Peyer's patch (tissue), 4 donors: ENCODE measurements around the gene XG. TPM values are rescaled to one million over a fixed set of nuclear protein-coding genes. Genes with fewer than 3 reads are reported as not detected.

Experiments used
- DNase-seq, 3 donors: peaks; one replicate each; pipeline ENCODE4 v3.0.0-alpha.2; 2017 to 2019
- H3K27ac ChIP-seq, 4 donors: fragments of 200-600 bp; sonication (generic); one replicate each; pipeline ENCODE4 v1.5.1; 2016 to 2019
- H3K27me3 ChIP-seq, 2 donors: fragments of 200-600 bp; sonication (generic); one replicate each; pipeline ENCODE4 v1.5.1; 2019
- H3K36me3 ChIP-seq, 3 donors: fragments of 200-600 bp; sonication (generic); one replicate each; pipeline ENCODE4 v1.5.1; 2016 to 2019
- H3K4me1 ChIP-seq, 4 donors: fragments of 200-600 bp; sonication (generic); one replicate each; pipeline ENCODE4 v1.5.1; 2016 to 2019
- H3K4me3 ChIP-seq, 4 donors: fragments of 200-600 bp; sonication (generic); 1 replicate in 3 of 4; 2 replicates in 1 of 4; pipeline ENCODE4 v1.5.1; 2016 to 2019; ENCODE audit warnings: mild to moderate bottlenecking in 1 of 4
- H3K9me3 ChIP-seq, 4 donors: fragments of 200-600 bp; sonication (generic); one replicate each; pipeline ENCODE4 v1.5.1; 2016 to 2019; ENCODE audit warnings: mild to moderate bottlenecking in 1 of 4
- POLR2A ChIP-seq, 2 donors: fragments of 450-650 bp; IDR thresholded peaks; one replicate each; pipeline ENCODE4 v1.5.1; 2017; ENCODE audit warnings: antibody characterized with exemption in 2 of 2, mild to moderate bottlenecking in 2 of 2, moderate library complexity in 2 of 2
- total RNA-seq, 4 donors: library from RNA; depleted of rRNA; stranded (reverse); fragments of >200 nt; gene quantifications; one replicate each; pipeline ENCODE4 v1.1.0, GENCODE V29; 2016
- TF ChIP-seq, protein P1 (sequence below), 6 experiments: fragments of 450-650 bp in 4 of 6; fragments of 200-600 bp in 2 of 6; sonication (generic) in 1 of 6; IDR thresholded peaks; one replicate each; pipeline ENCODE4 v1.5.1; 2017 to 2019; ENCODE audit warnings: antibody characterized with exemption in 6 of 6, mild to moderate bottlenecking in 3 of 6, moderate library complexity in 1 of 6

The XG gene
- total RNA-seq, 4 donors from 2014 or later = 0.40 TPM; not detected in 3

DNA sequence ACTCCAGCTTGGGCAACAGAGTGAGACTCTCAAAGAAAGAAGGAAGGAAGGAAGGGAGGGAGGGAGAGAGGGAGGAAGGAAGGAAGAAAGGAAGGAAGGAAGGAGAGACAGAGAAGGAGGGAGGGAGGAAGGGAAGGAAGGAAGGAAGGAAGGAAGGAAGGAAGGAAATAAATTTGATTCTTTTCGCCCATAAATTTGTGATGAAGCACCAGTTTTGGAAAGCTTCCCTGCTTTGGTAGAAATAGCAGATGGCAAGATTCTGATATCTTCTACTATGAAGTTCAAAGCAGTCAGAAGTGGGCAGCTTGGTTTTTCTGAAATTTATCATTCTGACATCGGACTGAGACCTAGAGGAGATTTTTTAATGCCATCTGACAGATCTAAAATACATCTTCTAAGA, 65.2 kb downstream of the XG start:
- H3K27ac ChIP-seq = no peak overlapping the region
- no peak for TF ChIP-seq POLR2A (IDR thresholded peaks at IDR 0.05)
- TF ChIP-seq, protein P1, sequence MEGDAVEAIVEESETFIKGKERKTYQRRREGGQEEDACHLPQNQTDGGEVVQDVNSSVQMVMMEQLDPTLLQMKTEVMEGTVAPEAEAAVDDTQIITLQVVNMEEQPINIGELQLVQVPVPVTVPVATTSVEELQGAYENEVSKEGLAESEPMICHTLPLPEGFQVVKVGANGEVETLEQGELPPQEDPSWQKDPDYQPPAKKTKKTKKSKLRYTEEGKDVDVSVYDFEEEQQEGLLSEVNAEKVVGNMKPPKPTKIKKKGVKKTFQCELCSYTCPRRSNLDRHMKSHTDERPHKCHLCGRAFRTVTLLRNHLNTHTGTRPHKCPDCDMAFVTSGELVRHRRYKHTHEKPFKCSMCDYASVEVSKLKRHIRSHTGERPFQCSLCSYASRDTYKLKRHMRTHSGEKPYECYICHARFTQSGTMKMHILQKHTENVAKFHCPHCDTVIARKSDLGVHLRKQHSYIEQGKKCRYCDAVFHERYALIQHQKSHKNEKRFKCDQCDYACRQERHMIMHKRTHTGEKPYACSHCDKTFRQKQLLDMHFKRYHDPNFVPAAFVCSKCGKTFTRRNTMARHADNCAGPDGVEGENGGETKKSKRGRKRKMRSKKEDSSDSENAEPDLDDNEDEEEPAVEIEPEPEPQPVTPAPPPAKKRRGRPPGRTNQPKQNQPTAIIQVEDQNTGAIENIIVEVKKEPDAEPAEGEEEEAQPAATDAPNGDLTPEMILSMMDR (IDR thresholded peaks at IDR 0.05) = no peak
- DNase-seq = no peak
- H3K4me3 ChIP-seq = no peak overlapping the region
- no peaks in the 10 kb centered on the region for H3K4me1 ChIP-seq
- no peaks in the 10 kb centered on the region for H3K36me3 ChIP-seq
- no peaks in the 10 kb centered on the region for H3K9me3 ChIP-seq
- no peaks in the 10 kb centered on the region for H3K27me3 ChIP-seq

DNA sequence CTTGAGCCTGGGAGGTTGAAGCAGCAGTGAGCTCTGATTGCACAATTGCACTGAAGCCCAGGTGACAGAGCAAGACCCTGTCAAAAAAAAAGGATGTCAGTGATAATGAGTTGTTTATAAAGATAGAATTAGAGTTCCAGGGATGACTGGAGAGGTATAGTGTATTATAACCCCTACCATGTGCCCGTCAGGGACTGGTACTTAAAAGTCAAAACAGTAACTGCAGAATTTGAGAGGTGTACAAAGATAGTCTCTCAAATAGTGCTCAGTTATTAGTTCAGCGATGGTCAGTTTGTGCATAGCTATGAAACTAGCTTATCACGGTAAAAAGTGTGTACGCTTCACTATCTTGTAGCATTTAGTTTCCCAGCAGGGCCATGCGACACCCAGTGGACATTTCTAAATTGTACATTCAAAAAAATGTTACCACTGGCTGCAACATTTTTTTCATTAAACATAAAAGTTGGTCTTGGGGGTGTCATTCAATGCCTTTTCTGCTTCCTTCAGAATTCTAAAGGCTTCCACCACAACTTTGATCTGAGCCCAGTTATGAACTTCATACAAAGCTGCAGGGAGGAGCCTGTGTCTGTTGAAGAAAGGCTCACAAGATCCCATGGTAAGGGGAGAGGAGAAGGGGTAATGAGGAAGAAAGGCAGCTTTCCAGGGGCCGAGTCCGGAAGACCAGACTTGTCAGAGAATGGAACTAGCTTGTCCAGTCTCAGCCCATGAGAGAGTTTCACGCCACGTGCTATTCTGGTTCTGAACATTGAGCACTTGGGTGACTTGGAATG, 67.7 kb downstream of the XG start:
- Histone ChIP-seq H3K9me3 (no peaks in the 10 kb centered on the region), H3K27ac (no peak overlapping the region), H3K4me1 (no peaks in the 10 kb centered on the region), H3K36me3 (no peaks in the 10 kb centered on the region), H3K4me3 (no peak overlapping the region), H3K27me3 (no peaks in the 10 kb centered on the region)
- DNase-seq = no peak
- no peak for TF ChIP-seq POLR2A (IDR thresholded peaks at IDR 0.05)
- TF ChIP-seq, protein P1 (IDR thresholded peaks at IDR 0.05) = peak in 3 of 6 experiments; percentile 35 to 62 (median 42)

DNA sequence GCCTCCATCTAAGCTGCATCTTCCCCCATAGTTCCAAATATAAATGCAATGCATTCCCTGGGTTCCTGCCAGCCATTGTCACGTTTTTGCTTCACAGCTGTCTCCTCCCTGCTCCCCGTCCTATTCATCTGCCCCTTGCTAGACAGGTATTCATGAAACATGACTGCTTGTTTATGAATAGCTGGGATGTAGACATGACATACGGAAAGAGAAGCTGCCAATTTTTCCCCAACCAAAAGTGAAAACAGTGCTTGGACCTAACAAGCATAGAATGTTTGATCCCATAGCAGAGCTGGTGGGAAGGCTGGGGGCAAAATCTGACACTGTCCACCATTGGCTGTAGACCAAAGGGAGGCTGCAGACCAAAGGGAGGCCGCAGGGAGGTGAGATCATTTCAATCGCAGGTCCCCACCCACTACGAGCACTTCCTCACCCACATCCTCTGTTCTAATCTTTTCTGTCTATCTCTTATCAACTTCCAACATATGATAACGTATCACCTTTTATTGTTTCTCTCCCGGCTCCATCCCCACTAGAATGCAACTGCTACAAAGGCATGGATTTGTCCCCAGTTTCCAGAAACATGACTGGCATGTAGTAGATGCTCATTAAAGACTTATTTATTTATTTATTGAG, 68.4 kb downstream of the XG start:
- Histone ChIP-seq H3K27ac (no peak overlapping the region), H3K27me3 (no peaks in the 10 kb centered on the region), H3K36me3 (no peaks in the 10 kb centered on the region), H3K4me3 (no peak overlapping the region), H3K9me3 (no peaks in the 10 kb centered on the region), H3K4me1 (no peaks in the 10 kb centered on the region)
- DNase-seq = no peak
- TF ChIP-seq, protein P1 (IDR thresholded peaks at IDR 0.05) = no peak
- TF ChIP-seq POLR2A (IDR thresholded peaks at IDR 0.05) = no peak

DNA sequence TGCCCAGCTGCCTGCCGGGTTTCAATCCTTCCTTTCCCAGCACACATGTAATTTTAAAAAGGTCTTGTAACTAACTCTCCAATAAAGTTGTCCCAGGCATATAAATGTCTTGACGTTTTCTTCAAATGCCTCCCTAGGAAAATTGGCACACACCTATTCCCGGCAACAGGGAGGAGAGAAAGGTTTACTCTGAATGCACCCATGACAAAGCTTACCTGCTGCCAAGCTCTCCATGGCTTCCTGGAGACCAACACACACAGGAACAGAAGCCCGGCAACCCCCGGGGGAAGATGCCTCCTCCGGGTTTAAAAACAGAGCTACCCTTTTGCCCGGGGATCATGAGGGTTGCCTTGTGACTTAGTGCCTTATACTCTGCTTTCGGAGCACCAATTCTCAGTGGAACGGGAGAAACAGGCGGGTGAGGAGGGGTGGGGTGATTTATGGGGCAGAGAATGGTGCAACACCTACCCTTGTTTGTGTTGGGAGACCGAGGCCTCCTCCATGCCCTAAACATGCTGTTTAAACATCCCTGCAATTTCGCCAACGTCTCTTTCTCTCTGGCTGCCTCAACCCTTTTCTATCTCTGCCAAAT, 72.1 kb downstream of the XG start:
- Histone ChIP-seq H3K36me3 (no peaks in the 10 kb centered on the region), H3K27ac (no peak overlapping the region), H3K9me3 (no peaks in the 10 kb centered on the region), H3K4me3 (no peak overlapping the region), H3K4me1 (no peaks in the 10 kb centered on the region), H3K27me3 (no peaks in the 10 kb centered on the region)
- DNase-seq = no peak
- TF ChIP-seq POLR2A (IDR thresholded peaks at IDR 0.05) = no peak
- TF ChIP-seq, protein P1 (IDR thresholded peaks at IDR 0.05) = no peak

DNA sequence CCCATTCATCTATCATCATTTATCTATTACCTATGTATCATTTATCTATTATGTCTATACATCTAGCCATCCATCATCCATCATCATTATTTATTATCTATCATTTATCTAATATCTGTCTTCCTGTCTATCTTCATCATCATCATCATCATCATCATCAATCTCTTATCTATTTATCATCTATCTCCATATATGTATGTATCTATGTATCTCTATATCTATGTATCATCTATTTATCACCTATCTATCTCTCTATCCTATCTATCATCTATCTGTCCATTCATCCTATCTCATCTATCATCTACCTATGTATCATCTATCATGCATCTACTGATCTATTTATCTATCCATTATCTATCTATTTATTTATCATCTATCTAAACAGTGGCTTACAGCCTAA, 73.0 kb downstream of the XG start:
- H3K36me3 ChIP-seq = no peaks in the 10 kb centered on the region
- H3K4me3 ChIP-seq = no peak overlapping the region
- H3K27me3 ChIP-seq = no peaks in the 10 kb centered on the region
- H3K9me3 ChIP-seq = no peaks in the 10 kb centered on the region
- no peaks in the 10 kb centered on the region for H3K4me1 ChIP-seq
- no peak for DNase-seq
- TF ChIP-seq, protein P1 (IDR thresholded peaks at IDR 0.05) = no peak
- no peak for TF ChIP-seq POLR2A (IDR thresholded peaks at IDR 0.05)
- H3K27ac ChIP-seq = no peak overlapping the region
